ENCODE measurements around the gene NXPE1. TPM values are rescaled to one million over a fixed set of nuclear protein-coding genes. Genes with fewer than 3 reads are reported as not detected.
"Not testable (repeated sequence)": the region's sequence is repeated elsewhere in the genome, so short reads cannot be mapped to it uniquely, and the experiment has no call there.

NXPE1 gene
- total RNA-seq, 1 donor from 2014 or later, result not detected

GRCh38 chr11:114604886-114605285 lies 45.2 kb upstream of the NXPE1 start:
- no peak overlapping the region for H3K4me3 ChIP-seq (ENCODE audit: low read depth, low read length)
- DNase-seq (ENCODE audit: low read depth), result no peak
- TF ChIP-seq CTCF (conservative IDR thresholded peaks at IDR 0.05; ENCODE audit: low read depth, low read length), result no peak

DNA sequence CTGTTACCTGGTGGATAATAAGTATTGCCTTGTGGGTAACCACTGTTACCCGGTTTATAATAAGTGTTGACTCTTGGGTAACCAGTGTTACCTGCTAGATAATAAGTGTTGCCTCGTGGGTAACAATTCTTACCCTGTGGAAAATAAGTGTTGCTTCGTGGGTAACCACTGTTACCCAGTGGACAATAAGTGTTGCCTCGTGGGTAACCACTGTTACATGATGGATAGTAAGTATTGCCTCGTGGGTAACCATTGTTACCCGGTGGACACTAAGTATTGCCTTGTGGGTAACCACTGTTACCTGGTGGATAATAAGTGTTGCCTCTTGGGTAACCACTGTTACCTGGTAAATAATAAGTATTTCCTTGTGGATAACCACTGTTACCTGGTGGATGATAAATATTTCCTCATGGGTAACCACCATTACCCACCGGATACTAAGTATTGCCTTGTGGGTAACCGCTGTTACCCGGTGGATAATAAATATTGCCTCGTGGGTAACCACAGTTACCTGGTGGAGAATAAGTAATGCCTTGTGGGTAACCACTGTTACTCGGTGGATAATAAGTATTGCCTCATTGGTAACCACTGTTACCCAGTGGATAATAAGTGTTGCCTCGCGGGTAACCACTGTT lies 44.6 kb upstream of the NXPE1 start:
- no peak for TF ChIP-seq CTCF (conservative IDR thresholded peaks at IDR 0.05; ENCODE audit: low read depth, low read length)
- DNase-seq (ENCODE audit: low read depth), result no peak
- H3K4me3 ChIP-seq (ENCODE audit: low read depth, low read length), result no peak overlapping the region

DNA sequence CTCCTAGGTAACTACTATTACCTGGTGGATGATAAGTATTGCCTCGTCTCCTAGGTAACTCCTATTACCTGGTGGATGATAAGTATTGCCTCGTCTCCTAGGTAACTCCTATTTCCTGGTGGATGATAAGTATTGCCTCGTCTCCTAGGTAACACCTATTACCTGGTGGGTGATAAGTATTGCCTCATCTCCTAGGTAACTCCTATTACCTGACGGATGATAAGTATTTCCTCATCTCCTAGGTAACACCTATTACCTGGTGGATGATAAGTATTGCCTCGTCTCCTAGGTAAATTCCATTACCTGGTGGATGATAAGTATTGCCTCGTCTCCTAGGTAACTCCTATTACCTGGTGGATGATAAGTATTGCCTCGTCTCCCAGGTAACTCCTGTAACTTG lies 43.5 kb upstream of the NXPE1 start:
- H3K4me3 ChIP-seq (ENCODE audit: low read depth, low read length); DNase-seq (ENCODE audit: low read depth): not testable (repeated sequence)

DNA sequence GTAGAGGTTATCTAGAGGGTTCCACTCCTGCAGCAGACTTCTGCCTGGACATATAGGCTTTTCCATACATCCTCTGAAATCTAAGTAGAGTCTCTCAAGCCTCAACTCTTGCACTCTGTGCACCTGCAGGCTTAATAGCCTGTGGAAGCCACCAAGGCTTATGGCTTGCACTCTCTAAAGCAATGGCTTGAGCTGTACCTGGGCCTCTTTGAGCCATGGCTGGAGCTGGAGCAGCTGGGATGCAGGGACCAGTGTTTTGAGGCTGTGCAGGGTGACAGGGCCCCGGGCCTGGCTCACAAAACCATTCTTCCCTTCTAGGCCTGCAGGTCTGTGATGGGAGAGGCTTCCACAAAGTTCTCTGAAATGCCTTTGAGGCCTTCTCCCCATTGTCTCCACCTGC lies 38.8 kb upstream of the NXPE1 start:
- no peak for TF ChIP-seq CTCF (conservative IDR thresholded peaks at IDR 0.05; ENCODE audit: low read depth, low read length)
- H3K4me3 ChIP-seq (ENCODE audit: low read depth, low read length), result no peak overlapping the region
- DNase-seq (ENCODE audit: low read depth), result no peak

DNA sequence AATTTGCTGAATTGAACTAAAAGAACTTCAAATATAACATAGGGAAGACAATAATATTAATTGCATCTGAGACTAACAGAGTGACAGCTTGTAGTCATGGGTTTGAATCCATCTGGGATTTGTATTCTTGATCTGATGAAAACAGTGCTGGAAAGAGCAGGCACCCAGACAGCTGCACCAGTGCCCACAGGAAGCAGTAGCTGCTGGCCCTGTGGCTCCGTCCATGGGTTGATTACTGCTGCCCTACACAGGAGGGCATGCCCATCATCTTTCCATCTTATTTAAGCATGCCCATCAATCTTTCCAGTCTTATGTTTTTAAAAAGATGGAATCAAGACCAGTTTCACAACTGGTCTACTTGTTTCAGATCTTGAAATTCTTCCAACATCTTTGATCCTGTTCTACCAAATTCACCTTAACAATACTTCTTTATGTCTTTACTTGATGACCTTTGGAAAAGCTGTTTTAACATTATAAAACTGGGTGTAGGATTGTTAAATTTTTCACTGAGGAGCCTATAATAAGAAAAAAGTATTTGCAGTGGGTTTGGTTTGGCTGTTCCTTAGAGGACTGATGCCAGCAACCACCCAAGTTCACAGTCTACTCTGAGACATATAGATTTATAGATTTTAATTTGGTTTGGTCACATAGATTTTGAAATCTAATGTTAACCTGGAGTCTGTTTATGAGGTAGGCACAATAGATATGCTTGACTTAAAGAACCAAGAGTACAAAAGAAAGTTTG lies 36.7 kb upstream of the NXPE1 start:
- TF ChIP-seq CTCF (conservative IDR thresholded peaks at IDR 0.05; ENCODE audit: low read depth, low read length), result no peak

GRCh38 chr11:114595571-114595970 lies 35.9 kb upstream of the NXPE1 start, which contains the start of gene NXPE4:
TSS of gene NXPE4 (minus strand) at chr11:114595786. CDS start at chr11:114594759, 1,027 bp downstream.
- no peak for DNase-seq (ENCODE audit: low read depth)
- no peak within 1 kb of the TSS for H3K4me3 ChIP-seq (ENCODE audit: low read depth, low read length)
- TF ChIP-seq CTCF (conservative IDR thresholded peaks at IDR 0.05; ENCODE audit: low read depth, low read length), result no peak

More for the DNA sequence above, 36.7 kb upstream of the NXPE1 start:
- no peak for DNase-seq (ENCODE audit: low read depth)
- H3K4me3 ChIP-seq (ENCODE audit: low read depth, low read length), result no peak overlapping the region

- H3K4me3 ChIP-seq (ENCODE audit: low read depth, low read length), result no peak overlapping the region
- no peak for TF ChIP-seq CTCF (conservative IDR thresholded peaks at IDR 0.05; ENCODE audit: low read depth, low read length)
- no peak for DNase-seq (ENCODE audit: low read depth)
These were observed 35.0 kb upstream of the NXPE1 start for GRCh38 chr11:114594703-114595102.
